Measurements from ENCODE around the gene TRAK1.

Gene TRAK1

DNA sequence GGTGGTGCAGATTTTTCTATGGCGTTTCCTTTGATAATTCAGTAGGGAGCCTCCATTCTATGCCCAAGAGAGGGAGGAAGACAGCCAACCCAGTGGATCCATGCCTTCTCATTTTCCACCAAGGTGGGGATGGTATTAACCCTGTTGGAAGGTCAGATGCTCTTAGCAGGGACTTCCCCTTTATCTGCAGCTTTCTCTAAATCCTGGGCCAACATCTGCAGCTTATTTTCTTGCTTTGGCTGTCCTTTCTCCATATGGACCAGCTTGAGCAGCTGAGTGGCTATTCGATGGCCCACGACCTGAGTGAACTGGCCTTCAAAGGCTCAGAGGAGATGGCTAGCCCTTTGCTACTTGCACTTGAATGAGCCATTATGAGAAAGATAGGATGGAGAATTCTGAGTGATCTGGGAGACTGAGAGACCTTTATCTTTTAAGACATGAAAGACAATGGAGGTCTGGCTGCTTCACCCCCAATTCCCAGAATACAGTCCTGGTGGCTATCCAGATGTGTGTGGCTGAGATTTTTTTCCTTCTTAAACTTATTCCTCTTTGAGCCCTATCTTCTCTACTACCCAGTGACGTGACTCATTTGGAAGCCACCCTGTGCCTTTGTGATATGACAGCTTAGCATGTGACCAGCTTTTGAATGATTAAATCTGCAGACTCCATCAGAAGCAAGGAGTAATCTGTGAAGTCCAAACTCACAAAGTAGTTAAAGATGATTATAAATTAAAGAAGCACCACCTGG, 39.6 kb upstream of the TRAK1 start:
- CTCF ChIA-PET, result interaction anchor here (0.9 to 1.2 kb wide), 2 partner anchors 26 to 54 kb away, joined by 3 read pairs; no protein-coding TSS in a partner anchor
- POLR2A ChIA-PET, result no interaction called here
- peak in 2 of 3 donors; percentile 49 to 66 for DNase-seq
- Histone ChIP-seq H3K4me1 (ENCODE audit: control extremely low read depth in 1 of 4, control insufficient read depth in 4 of 4, insufficient read depth in 4 of 4, low read length in 3 of 4) (peaks cover 0 to 20% (median 10%) of the 10 kb centered on the region in 4 experiments), H3K4me3 (ENCODE audit: control insufficient read depth in 1 of 7, extremely low read depth in 1 of 7, insufficient read depth in 4 of 7, low read depth in 2 of 7, low read length in 6 of 7) (no peak overlapping the region), H3K27ac (ENCODE audit: insufficient read depth in 1 of 2, low read depth in 1 of 2, low read length in 2 of 2, poor library complexity in 1 of 2, severe bottlenecking in 2 of 2) (no peak overlapping the region), H3K27me3 (replicated peaks in 2 of 5; ENCODE audit: control insufficient read depth in 4 of 5, insufficient read depth in 5 of 5, low read length in 4 of 5) (no peaks in the 10 kb centered on the region), H3K9me3 (ENCODE audit: control extremely low read depth in 1 of 5, control insufficient read depth in 4 of 5, insufficient read depth in 2 of 5, low read depth in 1 of 5, low read length in 4 of 5) (no peaks in the 10 kb centered on the region), H3K36me3 (ENCODE audit: control insufficient read depth in 4 of 4, insufficient read depth in 4 of 4, low read length in 3 of 4) (no peaks in the 10 kb centered on the region)
- 100% methylated on average over 1 of the region's 4 CpGs for WGBS (ENCODE audit: insufficient coverage)

DNA sequence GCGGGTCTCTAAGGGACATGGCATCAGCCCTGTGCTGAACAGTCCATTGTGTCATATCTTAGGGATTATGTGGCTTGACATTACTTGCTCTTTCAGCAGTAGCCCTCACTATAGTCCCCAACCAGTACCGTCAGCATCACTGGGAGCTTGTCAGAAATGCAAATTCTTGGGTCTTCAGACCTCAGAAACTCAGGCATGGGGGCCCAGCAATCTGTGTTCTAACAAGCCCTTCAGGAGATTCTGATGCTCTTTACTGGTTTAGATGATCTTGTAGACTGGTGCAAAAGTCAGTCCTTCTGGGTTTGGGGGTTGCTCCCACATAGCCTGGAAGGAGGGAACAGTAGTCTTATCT, 39.0 kb upstream of the TRAK1 start:
- no peaks in the 10 kb centered on the region for H3K27me3 ChIP-seq (replicated peaks in 2 of 5; ENCODE audit: control insufficient read depth in 4 of 5, insufficient read depth in 5 of 5, low read length in 4 of 5)
- H3K9me3 ChIP-seq (ENCODE audit: control extremely low read depth in 1 of 5, control insufficient read depth in 4 of 5, insufficient read depth in 2 of 5, low read depth in 1 of 5, low read length in 4 of 5), result no peaks in the 10 kb centered on the region
- 80% methylated on average over 2 of the region's 2 CpGs for WGBS (ENCODE audit: insufficient coverage)
- peak in 2 of 3 donors; percentile 25 to 44 for DNase-seq
- no peak overlapping the region for H3K4me3 ChIP-seq (ENCODE audit: control insufficient read depth in 1 of 7, extremely low read depth in 1 of 7, insufficient read depth in 4 of 7, low read depth in 2 of 7, low read length in 6 of 7)
- H3K4me1 ChIP-seq (ENCODE audit: control extremely low read depth in 1 of 4, control insufficient read depth in 4 of 4, insufficient read depth in 4 of 4, low read length in 3 of 4), result peaks cover 0 to 20% (median 10%) of the 10 kb centered on the region in 4 experiments
- POLR2A ChIA-PET, result no interaction called here
- H3K36me3 ChIP-seq (ENCODE audit: control insufficient read depth in 4 of 4, insufficient read depth in 4 of 4, low read length in 3 of 4), result no peaks in the 10 kb centered on the region
- CTCF ChIA-PET, result interaction anchor here (1.2 to 1.3 kb wide), 2 partner anchors 25 to 54 kb away, joined by 3 to 4 read pairs; no protein-coding TSS in a partner anchor
- no peak overlapping the region for H3K27ac ChIP-seq (ENCODE audit: insufficient read depth in 1 of 2, low read depth in 1 of 2, low read length in 2 of 2, poor library complexity in 1 of 2, severe bottlenecking in 2 of 2)

DNA sequence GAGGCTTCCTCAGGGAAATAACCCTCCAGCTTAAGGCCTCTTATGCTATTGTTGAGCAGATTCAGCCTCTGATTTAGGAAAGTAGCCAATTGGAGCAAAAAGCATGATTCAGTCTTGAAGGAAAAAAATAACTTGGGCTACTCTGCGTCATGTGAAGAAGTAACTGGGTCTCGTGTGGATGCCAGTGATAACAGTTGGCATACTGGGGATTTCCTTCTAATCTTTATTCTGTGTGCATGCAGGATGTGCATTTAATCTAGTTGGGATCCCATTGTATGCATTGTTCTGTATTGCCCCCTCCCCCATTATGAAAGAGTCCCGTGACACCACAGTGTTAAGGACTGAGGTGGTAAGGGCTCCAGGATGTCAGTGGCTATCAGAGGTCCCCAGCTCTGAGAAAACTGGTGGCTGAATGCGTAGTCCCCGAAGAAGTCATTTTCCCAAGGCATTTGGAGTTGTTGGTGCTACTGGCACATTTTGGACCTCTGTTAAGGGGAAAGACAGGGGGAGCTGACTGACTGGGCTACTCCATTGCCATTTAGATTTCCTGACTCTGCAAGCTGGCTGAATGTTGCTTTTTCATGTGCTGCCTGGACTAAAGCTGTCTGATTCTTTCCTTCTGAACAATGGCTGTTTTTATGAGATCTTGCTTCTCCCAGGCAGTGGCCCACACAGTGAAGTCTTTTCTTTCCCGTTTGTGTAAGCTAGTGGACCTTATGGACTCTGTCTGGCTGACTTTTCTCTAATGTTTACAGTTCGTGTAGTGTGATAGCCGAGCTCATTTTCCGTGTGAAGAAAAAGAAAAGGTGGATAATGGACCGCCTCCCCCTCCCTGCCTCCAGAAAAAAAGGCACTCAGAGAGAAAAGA, 38.4 kb upstream of the TRAK1 start:
- peak overlapping the region; percentile 48 to 64 for H3K27ac ChIP-seq (ENCODE audit: insufficient read depth in 1 of 2, low read depth in 1 of 2, low read length in 2 of 2, poor library complexity in 1 of 2, severe bottlenecking in 2 of 2)
- H3K36me3 ChIP-seq (ENCODE audit: control insufficient read depth in 4 of 4, insufficient read depth in 4 of 4, low read length in 3 of 4), result no peaks in the 10 kb centered on the region
- H3K27me3 ChIP-seq (replicated peaks in 2 of 5; ENCODE audit: control insufficient read depth in 4 of 5, insufficient read depth in 5 of 5, low read length in 4 of 5), result no peaks in the 10 kb centered on the region
- peak overlapping the region in 1 of 7 experiments; percentile 12 for H3K4me3 ChIP-seq (ENCODE audit: control insufficient read depth in 1 of 7, extremely low read depth in 1 of 7, insufficient read depth in 4 of 7, low read depth in 2 of 7, low read length in 6 of 7)
- H3K9me3 ChIP-seq (ENCODE audit: control extremely low read depth in 1 of 5, control insufficient read depth in 4 of 5, insufficient read depth in 2 of 5, low read depth in 1 of 5, low read length in 4 of 5), result no peaks in the 10 kb centered on the region
- DNase-seq, result peak; percentile 60 to 86 (median 79)
- 73% methylated on average over 4 of the region's 10 CpGs for WGBS (ENCODE audit: insufficient coverage)
- CTCF ChIA-PET, result interaction anchor here (0.5 to 1.3 kb wide), 5 partner anchors 18 to 62 kb away, joined by 3 to 6 read pairs (median 4); no protein-coding TSS in a partner anchor
- POLR2A ChIA-PET, result no interaction called here
- peaks cover 0 to 19% (median 11%) of the 10 kb centered on the region in 4 experiments for H3K4me1 ChIP-seq (ENCODE audit: control extremely low read depth in 1 of 4, control insufficient read depth in 4 of 4, insufficient read depth in 4 of 4, low read length in 3 of 4)

DNA sequence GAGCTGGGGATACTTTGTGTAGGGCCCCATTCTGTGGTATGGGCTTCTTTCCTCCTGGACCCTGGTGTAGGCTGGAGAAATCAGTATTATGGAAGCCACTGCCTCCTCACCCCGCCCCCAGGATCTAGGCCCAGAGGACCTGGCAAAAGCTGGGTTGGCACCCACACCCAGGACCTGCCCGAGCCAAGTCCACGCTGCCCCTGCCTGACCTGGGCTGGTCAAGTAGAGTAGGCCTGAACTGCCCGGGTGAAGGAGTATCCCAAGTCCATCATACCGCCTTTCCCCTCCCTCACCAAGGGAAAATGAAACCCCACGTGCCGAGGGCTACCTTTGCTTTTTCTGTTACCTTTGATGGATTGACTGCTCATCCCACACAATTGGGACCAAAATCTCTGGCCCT, 37.7 kb upstream of the TRAK1 start:
- H3K27me3 ChIP-seq (replicated peaks in 2 of 5; ENCODE audit: control insufficient read depth in 4 of 5, insufficient read depth in 5 of 5, low read length in 4 of 5), result no peaks in the 10 kb centered on the region
- ChIA-PET CTCF (interaction anchor here (0.8 to 1.3 kb wide), 3 partner anchors 18 to 29 kb away, joined by 3 to 6 read pairs (median 4); no protein-coding TSS in a partner anchor), POLR2A (no interaction called here)

DNA sequence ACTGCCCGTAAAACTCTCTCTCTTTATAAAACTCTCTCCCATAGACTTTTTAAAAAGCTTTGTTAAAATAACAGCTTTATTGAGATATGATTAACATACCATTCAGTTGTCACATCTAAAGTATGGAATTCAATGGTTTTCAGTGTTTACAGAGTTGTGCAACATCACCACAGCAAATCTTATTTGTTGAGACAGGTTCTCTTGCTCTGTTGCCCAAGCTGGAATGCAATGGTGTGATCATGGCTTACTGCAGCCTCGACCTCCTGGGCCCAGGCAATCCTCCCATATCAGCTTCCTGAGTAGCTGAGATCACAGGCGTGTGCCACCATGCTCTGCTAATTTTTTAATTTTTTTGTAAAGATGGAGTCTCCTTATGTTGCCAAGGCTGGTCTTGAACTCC, 35.9 kb upstream of the TRAK1 start:
- DNase-seq, result no peak
- H3K4me1 ChIP-seq (ENCODE audit: control extremely low read depth in 1 of 4, control insufficient read depth in 4 of 4, insufficient read depth in 4 of 4, low read length in 3 of 4), result peaks cover 3 to 22% (median 14%) of the 10 kb centered on the region in 4 experiments
- H3K4me3 ChIP-seq (ENCODE audit: control insufficient read depth in 1 of 7, extremely low read depth in 1 of 7, insufficient read depth in 4 of 7, low read depth in 2 of 7, low read length in 6 of 7), result no peak overlapping the region
- H3K27me3 ChIP-seq (replicated peaks in 2 of 5; ENCODE audit: control insufficient read depth in 4 of 5, insufficient read depth in 5 of 5, low read length in 4 of 5), result no peaks in the 10 kb centered on the region
- no peak overlapping the region for H3K27ac ChIP-seq (ENCODE audit: insufficient read depth in 1 of 2, low read depth in 1 of 2, low read length in 2 of 2, poor library complexity in 1 of 2, severe bottlenecking in 2 of 2)
- ChIA-PET POLR2A (no interaction called here), CTCF (interaction anchor here (0.8 to 1.7 kb wide), 6 partner anchors 11 to 44 kb away, joined by 3 to 4 read pairs (median 3); no protein-coding TSS in a partner anchor)
- no peaks in the 10 kb centered on the region for H3K36me3 ChIP-seq (ENCODE audit: control insufficient read depth in 4 of 4, insufficient read depth in 4 of 4, low read length in 3 of 4)
- WGBS (ENCODE audit: insufficient coverage), result 100% methylated on average over 2 of the region's 3 CpGs
- no peaks in the 10 kb centered on the region for H3K9me3 ChIP-seq (ENCODE audit: control extremely low read depth in 1 of 5, control insufficient read depth in 4 of 5, insufficient read depth in 2 of 5, low read depth in 1 of 5, low read length in 4 of 5)

More for the DNA sequence above, 37.7 kb upstream of the TRAK1 start:
- Histone ChIP-seq H3K4me3 (ENCODE audit: control insufficient read depth in 1 of 7, extremely low read depth in 1 of 7, insufficient read depth in 4 of 7, low read depth in 2 of 7, low read length in 6 of 7) (no peak overlapping the region), H3K36me3 (ENCODE audit: control insufficient read depth in 4 of 4, insufficient read depth in 4 of 4, low read length in 3 of 4) (no peaks in the 10 kb centered on the region), H3K4me1 (ENCODE audit: control extremely low read depth in 1 of 4, control insufficient read depth in 4 of 4, insufficient read depth in 4 of 4, low read length in 3 of 4) (peaks cover 0 to 12% (median 9%) of the 10 kb centered on the region in 4 experiments), H3K27ac (ENCODE audit: insufficient read depth in 1 of 2, low read depth in 1 of 2, low read length in 2 of 2, poor library complexity in 1 of 2, severe bottlenecking in 2 of 2) (no peak overlapping the region), H3K9me3 (ENCODE audit: control extremely low read depth in 1 of 5, control insufficient read depth in 4 of 5, insufficient read depth in 2 of 5, low read depth in 1 of 5, low read length in 4 of 5) (no peaks in the 10 kb centered on the region)
- no peak for DNase-seq
- WGBS (ENCODE audit: insufficient coverage), result 100% methylated on average over 7 of the region's 7 CpGs

DNA sequence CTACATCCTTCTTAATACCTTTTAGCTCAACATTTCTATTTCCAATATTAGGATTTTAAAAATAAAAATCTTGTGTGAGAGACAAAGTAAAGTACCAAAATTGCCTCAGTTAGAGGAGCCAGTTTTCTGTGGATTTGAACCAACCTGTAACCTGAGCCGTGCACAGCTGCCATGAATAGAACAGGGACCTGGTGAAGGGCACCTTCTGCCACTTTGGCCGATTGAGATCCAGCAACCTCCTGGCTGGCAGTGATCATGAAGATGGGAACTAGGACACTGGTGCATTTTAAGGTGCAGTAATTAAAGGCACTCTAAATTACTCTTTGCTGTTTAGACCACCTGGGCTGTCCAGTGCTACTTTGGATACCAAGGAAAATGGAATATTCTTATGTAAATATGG, 34.3 kb upstream of the TRAK1 start:
- H3K27ac ChIP-seq (ENCODE audit: insufficient read depth in 1 of 2, low read depth in 1 of 2, low read length in 2 of 2, poor library complexity in 1 of 2, severe bottlenecking in 2 of 2), result no peak overlapping the region

More for the DNA sequence above, 34.3 kb upstream of the TRAK1 start:
- H3K36me3 ChIP-seq (ENCODE audit: control insufficient read depth in 4 of 4, insufficient read depth in 4 of 4, low read length in 3 of 4), result peaks cover 0 to 2% (median 0%) of the 10 kb centered on the region in 4 experiments
- no peak overlapping the region for H3K4me3 ChIP-seq (ENCODE audit: control insufficient read depth in 1 of 7, extremely low read depth in 1 of 7, insufficient read depth in 4 of 7, low read depth in 2 of 7, low read length in 6 of 7)
- ChIA-PET POLR2A (no interaction called here), CTCF (interaction anchor here (1.0 to 1.5 kb wide), 2 partner anchors 10 to 43 kb away, joined by 3 to 4 read pairs; no protein-coding TSS in a partner anchor)
- no peaks in the 10 kb centered on the region for H3K9me3 ChIP-seq (ENCODE audit: control extremely low read depth in 1 of 5, control insufficient read depth in 4 of 5, insufficient read depth in 2 of 5, low read depth in 1 of 5, low read length in 4 of 5)
- no peaks in the 10 kb centered on the region for H3K27me3 ChIP-seq (replicated peaks in 2 of 5; ENCODE audit: control insufficient read depth in 4 of 5, insufficient read depth in 5 of 5, low read length in 4 of 5)
- peaks cover 5 to 35% (median 20%) of the 10 kb centered on the region in 4 experiments for H3K4me1 ChIP-seq (ENCODE audit: control extremely low read depth in 1 of 4, control insufficient read depth in 4 of 4, insufficient read depth in 4 of 4, low read length in 3 of 4)
- 100% methylated on average over 2 of the region's 2 CpGs for WGBS (ENCODE audit: insufficient coverage)
- DNase-seq, result no peak
